HepG2 (cell line): Measurements from ENCODE around the gene SOCS1. TPM values are rescaled to one million over a fixed set of nuclear protein-coding genes. Genes with fewer than 3 reads are reported as not detected.

Experiments used
- ARNTL ChIP-seq: sonication (generic); formaldehyde crosslinking; IDR thresholded peaks from 2 replicates; pipeline ENCODE4 v1.4.0; 2020; ENCODE audit warnings: mild to moderate bottlenecking, missing genetic modification reagents
- ATF7 ChIP-seq, 2 experiments: fragments of 450-650 bp in 1 of 2; sonication (generic) in 1 of 2; formaldehyde crosslinking in 1 of 2; IDR thresholded peaks; 2 replicates each; pipeline versions ENCODE4 v1.4.0 to v1.6.1; 2016 to 2020; ENCODE audit warnings: antibody characterized with exemption in 1 of 2, mild to moderate bottlenecking in 1 of 2, missing genetic modification reagents in 1 of 2
- ETV6 ChIP-seq: sonication (generic); formaldehyde crosslinking; conservative IDR thresholded peaks from 2 replicates; pipeline ENCODE4 v1.4.0; 2020; ENCODE audit warnings: missing genetic modification reagents
- MAFK ChIP-seq, 2 experiments: IDR thresholded peaks in 1 of 2; conservative IDR thresholded peaks in 1 of 2; 2 replicates each; pipeline ENCODE4 v1.6.1; 2011; ENCODE audit warnings: improper control_type of control experiment in 2 of 2, low read length in 2 of 2
- MLXIP ChIP-seq: sonication (generic); formaldehyde crosslinking; IDR thresholded peaks from 2 replicates; pipeline ENCODE4 v1.9.0; 2021; ENCODE audit warnings: missing genetic modification reagents, borderline replicate concordance
- NCOA1 ChIP-seq: sonication (generic); formaldehyde crosslinking; IDR thresholded peaks from 2 replicates; pipeline ENCODE4 v1.9.0; 2021; ENCODE audit warnings: missing genetic modification reagents
- ONECUT2 ChIP-seq: sonication (generic); formaldehyde crosslinking; IDR thresholded peaks from 2 replicates; pipeline ENCODE4 v1.4.0; 2020; ENCODE audit warnings: missing genetic modification reagents
- SMARCC2 ChIP-seq: fragments of 450-650 bp; IDR thresholded peaks from 2 replicates; pipeline ENCODE4 v1.6.1; 2017; ENCODE audit warnings: antibody characterized with exemption, mild to moderate bottlenecking
- TBX2 ChIP-seq: sonication (generic); formaldehyde crosslinking; IDR thresholded peaks from 2 replicates; pipeline ENCODE4 v1.5.0; 2020; ENCODE audit warnings: missing genetic modification reagents, mild to moderate bottlenecking, borderline replicate concordance
- ZNF224 ChIP-seq: sonication (generic); formaldehyde crosslinking; IDR thresholded peaks from 2 replicates; pipeline ENCODE4 v1.5.0; 2020; ENCODE audit warnings: mild to moderate bottlenecking, missing genetic modification reagents
- ZNF263 ChIP-seq: sonication (generic); formaldehyde crosslinking; IDR thresholded peaks from 2 replicates; pipeline ENCODE4 v1.4.0; 2020; ENCODE audit warnings: missing genetic modification reagents
- ZNF460 ChIP-seq: sonication (generic); formaldehyde crosslinking; IDR thresholded peaks from 2 replicates; pipeline ENCODE4 v1.5.1; 2020; ENCODE audit warnings: missing genetic modification reagents, mild to moderate bottlenecking, borderline replicate concordance
- ZNF567 ChIP-seq: sonication (generic); formaldehyde crosslinking; IDR thresholded peaks from 2 replicates; pipeline ENCODE4 v1.8.1; 2023; ENCODE audit warnings: mild to moderate bottlenecking, missing genetic modification reagents, borderline replicate concordance
- ZNF607 ChIP-seq: sonication (generic); formaldehyde crosslinking; IDR thresholded peaks from 2 replicates; pipeline ENCODE4 v1.5.1; 2020; ENCODE audit warnings: missing genetic modification reagents, mild to moderate bottlenecking, borderline replicate concordance
- polyA plus RNA-seq, 8 experiments: library from polyadenylated mRNA; depleted of rRNA in 3 of 8; stranded (reverse) in 7 of 8; unstranded in 1 of 8; fragments of >200 nt; fragmentation: Illumina TruSeq in 4 of 8; extraction: Trizol in 4 of 8; gene quantifications; 2 replicates each; pipeline versions ENCODE4 v1.2.1 to v1.2.3, GENCODE V29; 2011 to 2016; ENCODE audit warnings: low read depth in 4 of 8, missing spikeins in 1 of 8, mixed read lengths in 1 of 8; ENCODE audit not compliant: insufficient read depth in 1 of 8
- total RNA-seq, 5 experiments: library from RNA; depleted of rRNA; stranded (reverse); fragments of >200 nt; fragmentation: Illumina TruSeq; extraction: Trizol; gene quantifications; 2 replicates each; pipeline ENCODE4 v1.2.3, GENCODE V29; 2016; ENCODE audit warnings: low read depth in 1 of 5
- TF ChIP-seq, protein P1 (sequence below): sonication (generic); formaldehyde crosslinking; IDR thresholded peaks from 2 replicates; pipeline ENCODE4 v1.5.0; 2020; ENCODE audit warnings: mild to moderate bottlenecking, missing genetic modification reagents
- TF ChIP-seq, protein P2 (sequence below): sonication (generic); formaldehyde crosslinking; IDR thresholded peaks from 2 replicates; pipeline ENCODE4 v1.4.0; 2020; ENCODE audit warnings: mild to moderate bottlenecking, missing genetic modification reagents
- TF ChIP-seq, protein P3 (sequence below): IDR thresholded peaks from 2 replicates; pipeline ENCODE4 v1.6.1; 2018; ENCODE audit warnings: missing genetic modification reagents, mild to moderate bottlenecking, missing compliant biosample characterization
- TF ChIP-seq, protein P4 (sequence below): sonication (generic); formaldehyde crosslinking; IDR thresholded peaks from 2 replicates; pipeline ENCODE4 v1.5.1; 2020; ENCODE audit warnings: missing genetic modification reagents, mild to moderate bottlenecking, borderline replicate concordance

SOCS1 gene
- total and polyA plus RNA-seq, 2 of the 13 experiments (the other 11 are each of a cell fraction or from before 2014, with no cell fraction given): 5.3 to 6.3 TPM

DNA sequence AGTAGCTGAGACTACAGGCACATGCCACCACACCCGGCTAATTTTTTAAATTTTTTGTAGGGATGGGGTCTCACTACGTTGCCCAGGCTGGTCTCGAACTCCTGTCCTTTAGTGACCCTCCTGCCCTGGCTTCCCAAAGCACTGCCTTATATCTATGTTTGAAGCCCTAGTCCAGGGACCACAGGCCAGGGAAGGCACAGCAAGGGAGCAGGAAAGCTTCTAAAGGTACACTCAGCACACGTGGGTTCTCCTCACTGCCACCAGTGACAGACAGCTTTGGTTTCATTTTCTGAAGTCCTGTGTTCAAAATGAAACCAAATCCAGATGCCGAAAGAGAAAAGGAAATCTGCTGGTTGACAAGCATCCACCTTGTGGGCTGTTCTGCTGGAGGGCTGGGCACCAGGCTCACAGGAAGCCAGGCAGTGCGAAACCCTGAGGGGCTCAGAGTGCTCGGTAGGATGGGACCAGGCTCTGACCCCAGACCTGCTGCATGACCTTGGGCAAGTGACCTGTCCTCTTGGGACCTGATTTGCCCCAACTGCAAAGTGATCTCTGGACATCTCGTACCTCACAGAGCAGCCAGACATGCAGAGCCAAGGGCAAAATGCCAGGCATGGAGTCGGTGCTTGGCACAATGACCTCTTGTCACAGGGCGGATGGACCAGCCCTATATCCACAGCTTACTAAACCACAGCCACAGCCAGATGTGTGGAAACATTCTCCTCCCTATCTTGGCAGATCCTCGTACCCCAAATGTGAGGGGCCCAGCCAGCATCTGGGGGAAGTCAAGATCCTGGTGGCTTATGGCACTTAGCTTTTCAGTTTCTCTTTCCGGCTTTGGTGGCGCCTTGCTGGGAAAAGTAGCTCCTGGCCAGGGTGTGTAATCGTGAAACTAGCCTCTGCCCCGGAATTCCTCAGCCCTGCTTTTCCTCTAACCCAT lies 2.8 kb upstream of the SOCS1 start (continued):
- TF ChIP-seq ZNF567 (CRISPR knock-in tag) (no peak), TBX2 (CRISPR knock-in tag) (peak; percentile 73; the same call in 1 of the 2 replicates), SMARCC2 (no peak), NCOA1 (CRISPR knock-in tag) (0 out of 2 replicates have a peak, but pooled peaks have one; percentile 69), MAFK (conservative IDR thresholded peaks at IDR 0.05 in 1 of 2, IDR thresholded peaks at IDR 0.05 in 1 of 2; ENCODE audit: low read length in 2 of 2) (no peak), ZNF263 (CRISPR knock-in tag) (no peak), ARNTL (CRISPR knock-in tag) (0 out of 2 replicates have a peak, but pooled peaks have one; percentile 65), ZNF224 (CRISPR knock-in tag) (no peak), ATF7 (IDR thresholded peaks at IDR 0.05) (no peak), ATF7 (CRISPR knock-in tag; IDR thresholded peaks at IDR 0.05) (no peak), ETV6 (CRISPR knock-in tag) (no peak), ZNF460 (CRISPR knock-in tag) (peak; percentile 9; the same call in 1 of the 2 replicates), ONECUT2 (CRISPR knock-in tag) (no peak), ZNF607 (CRISPR knock-in tag) (0 out of 2 replicates have a peak, but pooled peaks have one; percentile 69), MLXIP (CRISPR knock-in tag) (no peak)
- TF ChIP-seq, protein P1, sequence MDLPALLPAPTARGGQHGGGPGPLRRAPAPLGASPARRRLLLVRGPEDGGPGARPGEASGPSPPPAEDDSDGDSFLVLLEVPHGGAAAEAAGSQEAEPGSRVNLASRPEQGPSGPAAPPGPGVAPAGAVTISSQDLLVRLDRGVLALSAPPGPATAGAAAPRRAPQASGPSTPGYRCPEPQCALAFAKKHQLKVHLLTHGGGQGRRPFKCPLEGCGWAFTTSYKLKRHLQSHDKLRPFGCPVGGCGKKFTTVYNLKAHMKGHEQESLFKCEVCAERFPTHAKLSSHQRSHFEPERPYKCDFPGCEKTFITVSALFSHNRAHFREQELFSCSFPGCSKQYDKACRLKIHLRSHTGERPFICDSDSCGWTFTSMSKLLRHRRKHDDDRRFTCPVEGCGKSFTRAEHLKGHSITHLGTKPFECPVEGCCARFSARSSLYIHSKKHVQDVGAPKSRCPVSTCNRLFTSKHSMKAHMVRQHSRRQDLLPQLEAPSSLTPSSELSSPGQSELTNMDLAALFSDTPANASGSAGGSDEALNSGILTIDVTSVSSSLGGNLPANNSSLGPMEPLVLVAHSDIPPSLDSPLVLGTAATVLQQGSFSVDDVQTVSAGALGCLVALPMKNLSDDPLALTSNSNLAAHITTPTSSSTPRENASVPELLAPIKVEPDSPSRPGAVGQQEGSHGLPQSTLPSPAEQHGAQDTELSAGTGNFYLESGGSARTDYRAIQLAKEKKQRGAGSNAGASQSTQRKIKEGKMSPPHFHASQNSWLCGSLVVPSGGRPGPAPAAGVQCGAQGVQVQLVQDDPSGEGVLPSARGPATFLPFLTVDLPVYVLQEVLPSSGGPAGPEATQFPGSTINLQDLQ (CRISPR knock-in tag): 0 out of 2 replicates have a peak, but pooled peaks have one; percentile 37
- TF ChIP-seq, protein P2, sequence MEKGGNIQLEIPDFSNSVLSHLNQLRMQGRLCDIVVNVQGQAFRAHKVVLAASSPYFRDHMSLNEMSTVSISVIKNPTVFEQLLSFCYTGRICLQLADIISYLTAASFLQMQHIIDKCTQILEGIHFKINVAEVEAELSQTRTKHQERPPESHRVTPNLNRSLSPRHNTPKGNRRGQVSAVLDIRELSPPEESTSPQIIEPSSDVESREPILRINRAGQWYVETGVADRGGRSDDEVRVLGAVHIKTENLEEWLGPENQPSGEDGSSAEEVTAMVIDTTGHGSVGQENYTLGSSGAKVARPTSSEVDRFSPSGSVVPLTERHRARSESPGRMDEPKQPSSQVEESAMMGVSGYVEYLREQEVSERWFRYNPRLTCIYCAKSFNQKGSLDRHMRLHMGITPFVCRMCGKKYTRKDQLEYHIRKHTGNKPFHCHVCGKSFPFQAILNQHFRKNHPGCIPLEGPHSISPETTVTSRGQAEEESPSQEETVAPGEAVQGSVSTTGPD: peak; percentile 63
- TF ChIP-seq, protein P3, sequence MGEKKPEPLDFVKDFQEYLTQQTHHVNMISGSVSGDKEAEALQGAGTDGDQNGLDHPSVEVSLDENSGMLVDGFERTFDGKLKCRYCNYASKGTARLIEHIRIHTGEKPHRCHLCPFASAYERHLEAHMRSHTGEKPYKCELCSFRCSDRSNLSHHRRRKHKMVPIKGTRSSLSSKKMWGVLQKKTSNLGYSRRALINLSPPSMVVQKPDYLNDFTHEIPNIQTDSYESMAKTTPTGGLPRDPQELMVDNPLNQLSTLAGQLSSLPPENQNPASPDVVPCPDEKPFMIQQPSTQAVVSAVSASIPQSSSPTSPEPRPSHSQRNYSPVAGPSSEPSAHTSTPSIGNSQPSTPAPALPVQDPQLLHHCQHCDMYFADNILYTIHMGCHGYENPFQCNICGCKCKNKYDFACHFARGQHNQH: peak; percentile 61; the same call in 1 of the 2 replicates
- TF ChIP-seq, protein P4, sequence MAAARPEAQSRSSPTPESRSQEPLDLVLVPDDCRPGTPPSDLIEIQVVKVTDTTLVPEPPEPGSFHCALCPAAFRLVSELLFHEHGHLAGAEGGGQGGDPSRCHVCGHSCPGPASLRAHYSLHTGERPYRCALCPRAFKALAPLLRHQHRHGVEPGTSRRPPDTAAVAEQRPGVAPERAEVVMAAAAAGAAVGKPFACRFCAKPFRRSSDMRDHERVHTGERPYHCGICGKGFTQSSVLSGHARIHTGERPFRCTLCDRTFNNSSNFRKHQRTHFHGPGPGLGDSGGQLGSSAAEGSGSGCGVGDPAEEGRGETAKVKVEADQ: 0 out of 2 replicates have a peak, but pooled peaks have one; percentile 47
